Nephron (organoid): ENCODE measurements around the gene GKN1.

ENCODE experiments used
- H3K27ac Mint-ChIP-seq, 3 experiments: 2 replicates each; pipeline ENCODE4 v1.8.0; 2020; ENCODE audit warnings: mixed read lengths in 3 of 3, mild to moderate bottlenecking in 2 of 3, moderate library complexity in 1 of 3
- H3K27me3 Mint-ChIP-seq: 2 replicates; pipeline ENCODE4 v1.8.0; 2021; ENCODE audit warnings: low read depth, mild to moderate bottlenecking, moderate library complexity, mixed read lengths
- H3K36me3 Mint-ChIP-seq: 2 replicates; pipeline ENCODE4 v1.8.0; 2020; ENCODE audit warnings: low read depth, mixed read lengths
- H3K4me1 Mint-ChIP-seq: 2 replicates; pipeline ENCODE4 v1.8.0; 2020; ENCODE audit warnings: mixed read lengths
- H3K4me3 Mint-ChIP-seq, 3 experiments: 2 replicates each; pipeline ENCODE4 v1.8.0; 2020; ENCODE audit warnings: mild to moderate bottlenecking in 3 of 3, mixed read lengths in 3 of 3, moderate library complexity in 2 of 3
- H3K9me3 Mint-ChIP-seq: 2 replicates; pipeline ENCODE4 v1.8.0; 2020; ENCODE audit warnings: mixed read lengths
- TF ChIP-seq, protein P1 (sequence below), 3 experiments: fragments of 200-600 bp; sonication (generic); IDR thresholded peaks; one replicate each; pipeline ENCODE4 v1.5.0; 2021; ENCODE audit warnings: antibody characterized with exemption in 3 of 3; ENCODE audit not compliant: unreplicated experiment in 3 of 3

Gene GKN1

DNA sequence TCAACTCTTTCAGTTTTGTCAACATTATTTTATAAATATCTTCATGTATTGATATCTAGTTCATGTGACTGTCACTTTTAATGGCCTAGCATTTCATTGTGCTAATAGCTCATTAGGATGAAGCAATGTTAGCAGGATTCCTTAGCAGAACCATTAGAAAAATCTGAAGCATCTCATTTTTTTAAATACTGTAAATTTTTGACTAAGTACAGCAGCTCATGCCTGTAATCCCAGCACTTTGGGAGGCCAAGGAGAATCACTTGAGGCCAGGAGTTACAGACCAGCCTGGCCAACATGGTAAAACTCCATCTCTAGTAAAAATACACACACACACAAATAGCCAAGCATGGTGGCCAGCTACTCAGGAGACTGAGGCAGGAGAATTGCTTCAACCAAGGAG lies 23.0 kb downstream of the GKN1 start:
- Mint-ChIP-seq H3K36me3 (no peaks in the 10 kb centered on the region), H3K27ac (no peak overlapping the region), H3K27me3 (no peaks in the 10 kb centered on the region), H3K4me1 (no peaks in the 10 kb centered on the region), H3K4me3 (no peak overlapping the region), H3K9me3 (peaks cover 18% of the 10 kb centered on the region)
- TF ChIP-seq, protein P1, sequence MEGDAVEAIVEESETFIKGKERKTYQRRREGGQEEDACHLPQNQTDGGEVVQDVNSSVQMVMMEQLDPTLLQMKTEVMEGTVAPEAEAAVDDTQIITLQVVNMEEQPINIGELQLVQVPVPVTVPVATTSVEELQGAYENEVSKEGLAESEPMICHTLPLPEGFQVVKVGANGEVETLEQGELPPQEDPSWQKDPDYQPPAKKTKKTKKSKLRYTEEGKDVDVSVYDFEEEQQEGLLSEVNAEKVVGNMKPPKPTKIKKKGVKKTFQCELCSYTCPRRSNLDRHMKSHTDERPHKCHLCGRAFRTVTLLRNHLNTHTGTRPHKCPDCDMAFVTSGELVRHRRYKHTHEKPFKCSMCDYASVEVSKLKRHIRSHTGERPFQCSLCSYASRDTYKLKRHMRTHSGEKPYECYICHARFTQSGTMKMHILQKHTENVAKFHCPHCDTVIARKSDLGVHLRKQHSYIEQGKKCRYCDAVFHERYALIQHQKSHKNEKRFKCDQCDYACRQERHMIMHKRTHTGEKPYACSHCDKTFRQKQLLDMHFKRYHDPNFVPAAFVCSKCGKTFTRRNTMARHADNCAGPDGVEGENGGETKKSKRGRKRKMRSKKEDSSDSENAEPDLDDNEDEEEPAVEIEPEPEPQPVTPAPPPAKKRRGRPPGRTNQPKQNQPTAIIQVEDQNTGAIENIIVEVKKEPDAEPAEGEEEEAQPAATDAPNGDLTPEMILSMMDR (IDR thresholded peaks at IDR 0.05; ENCODE audit: unreplicated experiment in 3 of 3) = no peak

GRCh38 chr2:69001879-69002278 lies 27.4 kb downstream of the GKN1 start:
- Mint-ChIP-seq H3K27ac (no peak overlapping the region), H3K4me1 (no peaks in the 10 kb centered on the region), H3K36me3 (no peaks in the 10 kb centered on the region), H3K9me3 (peaks cover 30% of the 10 kb centered on the region), H3K27me3 (no peaks in the 10 kb centered on the region), H3K4me3 (no peak overlapping the region)
- TF ChIP-seq, protein P1 (IDR thresholded peaks at IDR 0.05; ENCODE audit: unreplicated experiment in 3 of 3) = no peak

DNA sequence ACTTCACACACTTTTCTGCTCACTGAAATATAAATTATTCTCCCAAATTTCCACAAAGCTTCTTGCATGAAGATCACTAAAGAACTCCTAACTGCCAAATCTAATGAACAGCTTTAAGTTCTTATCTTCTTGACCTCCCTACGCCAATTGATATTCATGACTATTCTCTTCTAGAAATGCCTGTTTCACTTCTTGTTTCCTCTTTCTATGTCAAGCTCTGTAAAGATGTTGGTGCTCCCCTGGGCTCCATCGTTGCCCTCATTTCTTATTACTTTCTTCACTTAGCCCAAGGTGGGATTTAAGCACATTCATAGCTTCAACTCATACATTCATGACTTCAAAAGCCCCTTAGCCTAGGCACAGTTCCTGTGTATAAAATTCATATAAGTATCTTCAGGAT lies 29.3 kb downstream of the GKN1 start:
- H3K9me3 Mint-ChIP-seq = peaks cover 30% of the 10 kb centered on the region
- no peak overlapping the region for H3K4me3 Mint-ChIP-seq
- TF ChIP-seq, protein P1 (IDR thresholded peaks at IDR 0.05; ENCODE audit: unreplicated experiment in 3 of 3) = no peak
- no peaks in the 10 kb centered on the region for H3K4me1 Mint-ChIP-seq
- H3K27me3 Mint-ChIP-seq = no peaks in the 10 kb centered on the region
- no peaks in the 10 kb centered on the region for H3K36me3 Mint-ChIP-seq
- H3K27ac Mint-ChIP-seq = no peak overlapping the region

DNA sequence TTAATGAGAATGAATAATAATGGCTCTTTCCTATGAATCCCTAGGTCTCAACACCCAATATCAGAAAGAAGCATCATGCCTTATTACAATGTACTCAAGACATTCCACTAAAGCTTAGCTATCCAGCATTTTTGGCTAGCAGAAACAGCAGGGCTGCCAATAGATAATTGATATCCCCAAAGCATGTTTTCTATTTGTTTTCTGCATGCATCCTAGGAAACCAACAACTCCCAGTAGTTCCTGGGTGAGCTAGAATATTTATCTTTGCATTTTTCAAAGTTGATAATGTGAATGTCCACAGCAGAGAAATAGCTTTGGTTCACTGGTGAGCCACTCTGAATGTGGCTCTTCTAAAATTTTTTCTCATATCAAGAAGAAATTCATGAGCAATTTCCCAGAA lies 32.7 kb downstream of the GKN1 start:
- TF ChIP-seq, protein P1 (IDR thresholded peaks at IDR 0.05; ENCODE audit: unreplicated experiment in 3 of 3) = no peak
- Mint-ChIP-seq H3K36me3 (no peaks in the 10 kb centered on the region), H3K4me3 (no peak overlapping the region), H3K9me3 (peaks cover 15% of the 10 kb centered on the region), H3K4me1 (no peaks in the 10 kb centered on the region), H3K27ac (no peak overlapping the region), H3K27me3 (peaks cover 14% of the 10 kb centered on the region)

GRCh38 chr2:69007603-69008002 lies 33.2 kb downstream of the GKN1 start:
- peaks cover 10% of the 10 kb centered on the region for H3K9me3 Mint-ChIP-seq
- no peaks in the 10 kb centered on the region for H3K36me3 Mint-ChIP-seq
- H3K4me1 Mint-ChIP-seq = no peaks in the 10 kb centered on the region
- no peak overlapping the region for H3K4me3 Mint-ChIP-seq
- H3K27me3 Mint-ChIP-seq = peaks cover 14% of the 10 kb centered on the region
- no peak overlapping the region for H3K27ac Mint-ChIP-seq
- TF ChIP-seq, protein P1 (IDR thresholded peaks at IDR 0.05; ENCODE audit: unreplicated experiment in 3 of 3) = no peak

DNA sequence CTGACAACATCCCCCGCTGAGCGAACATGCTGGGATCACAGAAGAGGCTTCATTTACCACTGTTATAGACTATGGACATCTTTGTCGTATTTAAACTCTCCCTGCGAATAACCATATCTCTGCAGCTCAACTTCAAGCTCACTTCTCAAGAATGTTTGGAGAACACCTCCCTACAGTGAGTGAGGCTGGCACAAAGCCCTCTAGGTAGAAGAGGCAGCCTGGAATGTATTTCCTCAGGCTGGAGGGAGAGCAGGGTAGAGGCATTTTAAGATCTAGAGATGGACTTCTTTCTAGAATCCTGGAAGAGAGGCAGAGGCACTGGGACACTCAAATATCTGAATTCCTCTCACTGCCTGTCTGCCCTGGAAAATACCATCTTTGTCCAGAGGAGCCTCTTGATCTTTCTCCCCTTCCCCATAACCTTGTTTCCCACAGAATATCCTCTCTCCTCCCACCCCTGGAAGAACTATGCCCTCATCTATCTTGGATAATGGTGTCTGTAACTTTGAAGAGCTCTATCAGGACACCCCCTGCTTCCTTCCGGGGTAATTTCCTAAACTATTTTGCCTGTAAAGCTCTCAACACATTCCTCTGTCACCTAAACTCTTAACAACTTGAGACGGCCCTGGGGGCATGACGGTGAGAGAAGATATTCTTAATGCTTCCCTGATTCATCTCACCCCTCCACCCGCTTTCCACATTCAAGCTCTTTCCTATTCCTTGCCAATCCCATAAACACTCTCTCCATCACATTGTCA lies 36.2 kb downstream of the GKN1 start:
- H3K9me3 Mint-ChIP-seq = no peaks in the 10 kb centered on the region
- H3K27ac Mint-ChIP-seq = no peak overlapping the region
- H3K4me1 Mint-ChIP-seq = peaks cover 11% of the 10 kb centered on the region
- no peak overlapping the region for H3K4me3 Mint-ChIP-seq
- TF ChIP-seq, protein P1 (IDR thresholded peaks at IDR 0.05; ENCODE audit: unreplicated experiment in 3 of 3) = no peak
- H3K27me3 Mint-ChIP-seq = peaks cover 14% of the 10 kb centered on the region
- no peaks in the 10 kb centered on the region for H3K36me3 Mint-ChIP-seq
